ENCODE results near the gene KCNQ2. TPM values are rescaled to one million over a fixed set of nuclear protein-coding genes. Genes with fewer than 3 reads are reported as not detected.

The KCNQ2 gene
- total and polyA plus RNA-seq, 9 donors = not detected

GRCh38 chr20:63350597-63351325 lies 121.7 kb downstream of the KCNQ2 start:
- Histone ChIP-seq H3K4me3 (no peak overlapping the region), H3K27ac (no peak overlapping the region), H3K9me3 (no peaks in the 10 kb centered on the region), H3K36me3 (no peaks in the 10 kb centered on the region), H3K27me3 (no peaks in the 10 kb centered on the region), H3K4me1 (ENCODE audit: insufficient read depth) (no peaks in the 10 kb centered on the region)
- intact Hi-C loops (cut with DNase I) = no loop called here
- 88 to 89% (median 89%) methylated on average over 45 to 46 of the region's 46 CpGs for WGBS, 3 donors
- no peak for TF ChIP-seq CTCF (IDR thresholded peaks at IDR 0.05)
- no peak for TF ChIP-seq EP300 (IDR thresholded peaks at IDR 0.05)
- no peak for TF ChIP-seq POLR2A (IDR thresholded peaks at IDR 0.05)
- no peak for DNase-seq

Other genes with a start within 250 kb of the KCNQ2 start
- 1 to 10 TPM in 1 of 7 donors, under 1 TPM in 1, not detected in 5; 0.60 to 1.1 TPM for gene BIRC7, start 236.8 kb downstream of the KCNQ2 start, total RNA-seq
- not detected for gene BIRC7, start 236.8 kb downstream of the KCNQ2 start, polyA plus RNA-seq
- gene NKAIN4, start 218.2 kb downstream of the KCNQ2 start, total RNA-seq = under 1 TPM in 2 of 7 donors, not detected in 5; 0.18 to 0.24 TPM
- not detected for gene NKAIN4, start 218.2 kb downstream of the KCNQ2 start, polyA plus RNA-seq
- gene ARFGAP1, start 199.8 kb downstream of the KCNQ2 start, total RNA-seq = 10 to 100 TPM; 40.2 to 80.2 (median 74.8) TPM
- 10 to 100 TPM; 18.9 to 59.5 TPM for gene ARFGAP1, start 199.8 kb downstream of the KCNQ2 start, polyA plus RNA-seq
- gene COL20A1, start 179.5 kb downstream of the KCNQ2 start, total RNA-seq = under 1 TPM in 3 of 7 donors, not detected in 4; 0.17 to 0.54 (median 0.33) TPM
- under 1 TPM in 1 of 2 donors, not detected in 1; 0.10 TPM for gene COL20A1, start 179.5 kb downstream of the KCNQ2 start, polyA plus RNA-seq
- 1 to 10 TPM in 3 of 7 donors, under 1 TPM in 3, not detected in 1; 0.15 to 2.9 (median 0.77) TPM for gene CHRNA4, start 111.3 kb downstream of the KCNQ2 start, total RNA-seq
- under 1 TPM in 1 of 2 donors, not detected in 1; 0.06 TPM for gene CHRNA4, start 111.3 kb downstream of the KCNQ2 start, polyA plus RNA-seq
- under 1 TPM; 0.36 to 0.94 (median 0.69) TPM for gene EEF1A2, start 26.4 kb upstream of the KCNQ2 start, total RNA-seq
- gene EEF1A2, start 26.4 kb upstream of the KCNQ2 start, polyA plus RNA-seq = 1 to 10 TPM in 1 of 2 donors, under 1 TPM in 1; 0.25 to 1.3 TPM
- gene PPDPF, start 48.1 kb upstream of the KCNQ2 start, total RNA-seq = 100 to 1,000 TPM in 6 of 7 donors, 10 to 100 TPM in 1; 53.8 to 315 (median 201) TPM
- gene PPDPF, start 48.1 kb upstream of the KCNQ2 start, polyA plus RNA-seq = 100 to 1,000 TPM in 1 of 2 donors, 1 to 10 TPM in 1; 4.9 to 232 TPM
- gene PTK6, start 64.7 kb upstream of the KCNQ2 start, total RNA-seq = under 1 TPM in 5 of 7 donors, not detected in 2; 0.08 to 0.46 (median 0.15) TPM
- gene PTK6, start 64.7 kb upstream of the KCNQ2 start, polyA plus RNA-seq = under 1 TPM; 0.07 to 0.08 TPM
- gene SRMS, start 75.1 kb upstream of the KCNQ2 start, total RNA-seq = not detected
- gene SRMS, start 75.1 kb upstream of the KCNQ2 start, polyA plus RNA-seq = not detected
- gene FNDC11, start 81.5 kb upstream of the KCNQ2 start, total RNA-seq = 1 to 10 TPM in 1 of 7 donors, under 1 TPM in 5, not detected in 1; 0.10 to 5.5 (median 0.36) TPM
- under 1 TPM in 1 of 2 donors, not detected in 1; 0.35 TPM for gene FNDC11, start 81.5 kb upstream of the KCNQ2 start, polyA plus RNA-seq
- gene HELZ2, start 101.6 kb upstream of the KCNQ2 start, total RNA-seq = 10 to 100 TPM in 6 of 7 donors, 1 to 10 TPM in 1; 9.4 to 19.6 (median 17.6) TPM
- 10 to 100 TPM in 1 of 2 donors, 1 to 10 TPM in 1; 1.8 to 10.5 TPM for gene HELZ2, start 101.6 kb upstream of the KCNQ2 start, polyA plus RNA-seq
- 10 to 100 TPM in 3 of 7 donors, 1 to 10 TPM in 4; 9.1 to 14.7 (median 9.7) TPM for gene GMEB2, start 154.4 kb upstream of the KCNQ2 start, total RNA-seq
- gene GMEB2, start 154.4 kb upstream of the KCNQ2 start, polyA plus RNA-seq = 1 to 10 TPM; 4.1 to 8.6 TPM
- gene STMN3, start 180.8 kb upstream of the KCNQ2 start, total RNA-seq = 10 to 100 TPM; 17.3 to 91.1 (median 58.7) TPM
- gene STMN3, start 180.8 kb upstream of the KCNQ2 start, polyA plus RNA-seq = 10 to 100 TPM in 1 of 2 donors, 1 to 10 TPM in 1; 7.4 to 62.1 TPM
- 10 to 100 TPM; 17.0 to 44.2 (median 24.1) TPM for gene RTEL1, start 185.7 kb upstream of the KCNQ2 start, total RNA-seq
- gene RTEL1, start 185.7 kb upstream of the KCNQ2 start, polyA plus RNA-seq = 10 to 100 TPM in 1 of 2 donors, 1 to 10 TPM in 1; 6.2 to 11.9 TPM
- 1 to 10 TPM; 2.0 to 6.4 (median 4.1) TPM for gene TNFRSF6B, start 224.0 kb upstream of the KCNQ2 start, total RNA-seq
- 1 to 10 TPM in 1 of 2 donors, not detected in 1; 7.0 TPM for gene TNFRSF6B, start 224.0 kb upstream of the KCNQ2 start, polyA plus RNA-seq
- 10 to 100 TPM; 25.6 to 59.5 (median 47.4) TPM for gene ARFRP1, start 235.3 kb upstream of the KCNQ2 start, total RNA-seq
- 10 to 100 TPM; 15.3 to 38.5 TPM for gene ARFRP1, start 235.3 kb upstream of the KCNQ2 start, polyA plus RNA-seq
- gene ZGPAT, start 235.4 kb upstream of the KCNQ2 start, total RNA-seq = 10 to 100 TPM; 14.0 to 25.6 (median 18.9) TPM
- 10 to 100 TPM in 1 of 2 donors, 1 to 10 TPM in 1; 1.7 to 26.4 TPM for gene ZGPAT, start 235.4 kb upstream of the KCNQ2 start, polyA plus RNA-seq

Data from ovary (tissue), 9 donors.